T47D (cell line): ENCODE data around the gene SPATA3.
"Not testable (repeated sequence)": the region's sequence is repeated elsewhere in the genome, so short reads cannot be mapped to it uniquely, and the experiment has no call there.

Experiments used
- DNase-seq, 2 experiments: peaks; one replicate each; pipeline versions ENCODE4 v3.0.0 to v3.0.0-alpha.2; 2011 to 2012; ENCODE audit warnings: low read depth in 1 of 2, low spot score in 1 of 2
- JUND ChIP-seq: IDR thresholded peaks from 2 replicates; pipeline ENCODE4 v1.6.1; 2012; ENCODE audit warnings: low read depth
- in situ Hi-C: cut with HindIII; loops from 2 replicates; pipeline ENCODE4 v1.10.0; 2016; ENCODE audit warnings: low sequenced_read_pairs, low pct_unique_long_range_greater_than_20kb

SPATA3 gene

DNA sequence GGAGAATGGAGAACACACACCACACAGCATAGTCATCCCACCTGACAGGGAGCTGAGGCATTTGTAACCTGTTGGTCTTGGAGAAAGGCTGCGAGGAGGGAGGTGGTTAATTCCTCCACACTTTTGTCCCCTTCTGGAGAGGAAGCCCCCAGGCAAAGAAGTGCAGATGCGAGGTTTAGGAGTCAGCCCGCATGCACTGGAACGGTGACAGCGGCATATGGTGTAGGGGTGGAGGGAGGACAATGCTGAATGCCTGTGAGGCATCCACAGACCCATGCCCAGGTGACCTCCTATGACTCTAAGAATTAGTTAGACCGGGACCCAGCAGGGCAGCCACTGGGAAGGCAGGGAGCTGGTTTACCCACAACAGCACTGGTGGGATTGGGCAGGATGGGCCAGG lies 12.2 kb downstream of the SPATA3 start:
- in situ Hi-C loops: no loop called here
- DNase-seq: no peak
- TF ChIP-seq JUND: no peak

DNA sequence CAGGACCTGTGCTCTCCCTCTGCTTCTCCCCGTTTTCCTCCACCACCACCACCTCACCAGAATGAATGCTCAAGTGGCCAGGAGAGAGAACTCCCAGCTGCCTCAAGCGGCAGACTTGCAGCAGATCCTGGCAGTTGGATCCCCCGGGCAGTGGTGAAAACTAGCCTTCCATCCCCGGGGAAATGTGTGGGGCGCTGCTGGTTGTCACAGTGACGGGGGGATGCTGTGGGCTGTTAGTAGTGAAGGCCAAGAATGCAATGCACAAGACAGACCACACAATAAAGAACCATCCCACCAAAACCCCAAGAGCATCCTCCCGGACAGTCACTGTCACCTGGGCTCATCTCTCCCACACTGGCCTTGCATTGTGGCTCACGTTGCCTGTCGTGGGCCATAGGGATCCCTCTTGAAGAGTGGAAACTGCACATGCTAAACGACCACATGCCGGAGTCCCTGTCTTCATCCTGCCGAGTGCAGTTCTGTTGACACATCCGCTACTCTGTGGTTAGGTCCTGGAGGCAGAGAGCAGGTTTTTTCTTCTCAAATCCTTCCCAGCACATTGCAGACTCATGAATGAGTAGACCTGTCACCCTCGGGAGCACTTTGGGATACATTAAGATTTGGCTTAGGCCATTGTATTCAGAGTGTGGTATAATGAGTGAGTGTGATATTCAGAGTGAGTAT lies 13.5 kb downstream of the SPATA3 start:
- no peak for DNase-seq
- no peak for TF ChIP-seq JUND
- in situ Hi-C loops: no loop called here

GRCh38 chr2:231010201-231010730 lies 14.3 kb downstream of the SPATA3 start:
- DNase-seq: peak in 1 of 2 experiments; percentile 40
- TF ChIP-seq JUND: no peak
- in situ Hi-C loops: no loop called here

DNA sequence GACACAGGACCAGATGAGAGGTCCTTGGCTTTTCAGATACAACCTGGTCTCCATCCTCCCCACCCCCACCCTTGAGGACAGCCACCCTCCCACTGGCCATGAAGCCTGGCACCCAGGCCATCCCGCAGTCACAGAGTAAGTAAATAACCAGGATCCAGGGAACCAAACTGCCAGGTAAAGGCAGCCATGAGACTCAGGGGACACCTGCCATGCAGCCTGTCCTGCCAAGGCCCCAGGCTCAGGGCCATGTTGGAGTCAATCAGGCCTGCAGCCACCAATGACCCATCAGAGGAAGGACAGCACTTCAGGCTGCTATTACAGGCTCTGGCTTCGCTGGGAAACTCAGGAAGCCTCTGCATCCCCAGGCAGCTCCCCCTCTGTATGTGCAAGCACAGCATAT lies 15.6 kb downstream of the SPATA3 start:
- in situ Hi-C loops: no loop called here

DNA sequence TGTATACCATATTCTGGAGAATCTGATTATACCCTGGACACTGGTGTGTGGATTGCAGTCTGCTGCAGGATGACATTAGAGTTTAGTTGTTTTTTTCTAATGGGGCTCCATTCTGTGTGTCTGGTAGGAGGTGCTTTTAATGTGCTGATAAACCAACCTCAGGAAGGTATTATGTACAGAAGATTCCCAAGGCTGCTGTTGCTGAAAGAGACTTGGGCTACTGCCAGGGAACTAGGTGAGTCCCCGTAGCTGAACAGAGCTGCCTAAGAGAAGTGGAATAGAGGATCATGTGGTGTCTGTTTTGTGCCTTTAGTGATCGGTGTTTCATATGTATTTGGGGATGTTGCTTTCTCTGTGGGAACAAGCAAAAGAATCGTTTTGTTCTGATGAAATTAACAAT lies 16.5 kb downstream of the SPATA3 start:
- in situ Hi-C loops: no loop called here
- no peak for TF ChIP-seq JUND
- DNase-seq: no peak

More for the DNA sequence above, 15.6 kb downstream of the SPATA3 start:
- TF ChIP-seq JUND: no peak
- DNase-seq: no peak

DNA sequence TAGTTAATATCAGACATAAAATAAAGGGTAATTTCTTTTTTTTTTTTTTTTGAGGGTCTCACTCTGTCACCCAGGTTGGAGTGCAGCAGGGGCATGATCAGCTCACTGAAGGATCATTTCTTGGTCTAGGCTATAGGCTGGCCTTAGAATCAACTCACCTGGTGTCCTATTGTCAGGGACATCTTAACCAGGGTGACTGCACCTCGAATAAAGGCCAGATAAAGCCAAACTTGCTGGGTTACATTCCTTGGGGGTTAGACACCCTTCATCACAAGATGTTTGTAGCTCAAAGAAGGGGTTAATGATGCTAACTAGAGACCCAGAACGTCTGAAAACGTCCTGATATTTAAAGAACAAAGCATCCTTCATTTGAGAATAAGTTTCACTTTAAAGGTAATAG lies 17.9 kb downstream of the SPATA3 start:
- TF ChIP-seq JUND: no peak
- DNase-seq: no peak
- in situ Hi-C loops: no loop called here

DNA sequence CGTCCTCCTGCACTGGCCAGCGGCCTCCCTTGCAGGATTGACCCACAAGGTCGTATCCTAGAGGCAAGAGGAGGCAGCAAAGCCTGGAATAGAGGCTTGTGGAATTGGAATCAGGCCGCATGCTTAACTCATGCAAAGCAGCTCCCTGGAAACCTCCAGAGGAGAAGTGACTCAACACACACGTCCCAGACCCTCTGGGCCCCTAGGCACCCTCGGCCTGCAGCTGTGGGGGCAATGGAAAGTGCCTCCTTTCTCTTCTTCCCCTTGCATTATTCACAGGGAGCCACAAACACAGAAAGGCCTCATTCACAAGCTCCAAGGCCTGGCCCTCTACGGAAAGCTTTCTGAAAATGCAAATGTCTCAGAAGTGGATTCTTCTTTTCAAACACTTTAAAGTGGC lies 19.6 kb downstream of the SPATA3 start:
- in situ Hi-C loops: no loop called here
- no peak for TF ChIP-seq JUND
- DNase-seq: no peak

DNA sequence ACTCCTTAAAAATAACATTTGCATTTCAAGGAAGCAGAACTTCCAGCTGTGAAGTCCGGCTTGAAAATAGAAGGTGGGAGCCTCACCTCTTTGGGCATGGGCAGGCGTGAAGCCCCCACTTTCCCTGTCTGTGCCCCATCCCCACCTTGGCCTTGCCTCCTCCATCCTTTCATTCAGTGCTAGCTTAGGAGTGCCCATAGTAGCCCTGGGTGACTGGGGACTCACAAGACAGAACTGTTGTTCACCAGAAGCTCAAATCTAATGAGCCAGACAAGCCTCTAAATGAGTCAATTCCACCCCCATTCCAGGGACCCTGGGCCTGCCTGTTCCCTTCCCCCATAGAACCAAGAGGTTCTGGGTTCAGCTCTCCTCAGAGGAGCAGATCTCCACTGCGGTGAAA lies 20.0 kb downstream of the SPATA3 start:
- in situ Hi-C loops: no loop called here
- no peak for TF ChIP-seq JUND
- no peak for DNase-seq

DNA sequence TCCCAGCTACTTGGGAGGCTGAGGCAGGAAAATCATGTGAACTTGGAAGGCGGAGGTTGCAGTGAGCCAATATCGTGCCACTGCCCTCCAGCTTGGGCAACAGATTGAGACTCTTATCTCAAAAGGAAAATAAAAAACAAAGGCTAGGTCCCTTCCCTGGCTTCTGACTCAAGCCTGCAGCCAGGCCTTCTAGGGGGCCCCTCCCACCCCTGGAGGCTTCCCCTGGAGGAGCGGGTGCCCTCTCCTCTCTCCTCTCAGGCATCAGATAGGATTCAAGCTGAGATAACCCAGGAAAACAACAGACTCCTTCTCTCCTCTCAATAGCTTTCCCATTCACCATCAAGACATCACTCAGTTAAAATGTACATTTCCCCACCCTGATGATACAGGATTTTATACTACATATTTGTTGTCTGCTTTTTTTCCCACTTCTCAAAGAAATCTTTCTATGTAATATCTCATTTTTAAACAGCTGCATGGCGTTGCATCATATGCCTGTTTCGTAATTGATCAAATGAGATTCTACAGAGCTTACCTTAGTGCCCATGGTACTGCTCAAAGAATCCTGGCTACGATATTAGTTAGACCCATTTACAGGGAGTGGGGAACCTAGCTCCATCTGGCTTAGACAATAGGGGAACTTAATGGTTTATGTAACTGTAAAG lies 20.8 kb downstream of the SPATA3 start:
- in situ Hi-C loops: no loop called here
- DNase-seq: no peak
- TF ChIP-seq JUND: no peak

GRCh38 chr2:231017231-231017598 lies 21.3 kb downstream of the SPATA3 start:
- TF ChIP-seq JUND: no peak
- in situ Hi-C loops: no loop called here
- DNase-seq: no peak

DNA sequence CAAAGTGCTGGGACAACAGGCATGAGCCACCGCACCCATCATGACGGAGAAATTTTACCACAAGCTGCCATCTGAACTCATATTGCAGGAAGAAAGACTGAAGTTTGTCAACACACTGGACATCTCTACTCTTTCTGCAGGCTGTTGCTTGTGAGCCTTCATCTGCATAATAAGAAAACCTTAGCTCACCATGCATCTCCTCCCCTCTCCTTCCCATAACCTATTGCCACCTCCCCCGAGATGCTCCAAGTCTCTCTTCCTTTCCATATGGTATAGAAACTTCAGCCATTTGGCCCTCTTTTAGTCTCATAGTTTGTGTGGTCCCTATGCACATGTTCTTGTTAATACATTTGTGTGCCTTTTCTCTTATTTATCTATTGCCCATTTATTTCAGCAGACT lies 22.3 kb downstream of the SPATA3 start:
- TF ChIP-seq JUND: no peak
- in situ Hi-C loops: no loop called here
- DNase-seq: no peak

DNA sequence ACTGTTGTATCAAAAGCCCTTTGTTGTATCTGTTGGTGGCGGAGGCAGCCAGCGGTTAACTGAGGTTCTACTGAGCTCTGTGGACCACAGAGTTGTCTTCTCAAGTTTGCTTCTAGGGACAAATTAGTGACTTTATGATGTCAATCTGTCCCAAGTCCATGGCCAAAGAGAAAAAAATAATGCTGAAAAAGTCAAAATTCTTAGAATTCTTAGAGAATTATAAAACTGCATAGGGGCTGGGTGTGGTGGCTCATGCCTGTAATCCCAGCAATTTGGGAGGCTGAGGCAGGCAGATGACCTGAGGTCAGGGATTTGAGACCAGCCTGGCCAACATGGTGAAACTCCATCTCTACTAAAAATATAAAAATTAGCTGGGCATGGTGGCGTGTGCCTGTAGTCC lies 29.1 kb downstream of the SPATA3 start:
- DNase-seq, in situ Hi-C loops: not testable (repeated sequence)

GRCh38 chr2:231028889-231029288 lies 33.0 kb downstream of the SPATA3 start:
- in situ Hi-C loops: no loop called here
- TF ChIP-seq JUND: no peak
- DNase-seq: no peak

DNA sequence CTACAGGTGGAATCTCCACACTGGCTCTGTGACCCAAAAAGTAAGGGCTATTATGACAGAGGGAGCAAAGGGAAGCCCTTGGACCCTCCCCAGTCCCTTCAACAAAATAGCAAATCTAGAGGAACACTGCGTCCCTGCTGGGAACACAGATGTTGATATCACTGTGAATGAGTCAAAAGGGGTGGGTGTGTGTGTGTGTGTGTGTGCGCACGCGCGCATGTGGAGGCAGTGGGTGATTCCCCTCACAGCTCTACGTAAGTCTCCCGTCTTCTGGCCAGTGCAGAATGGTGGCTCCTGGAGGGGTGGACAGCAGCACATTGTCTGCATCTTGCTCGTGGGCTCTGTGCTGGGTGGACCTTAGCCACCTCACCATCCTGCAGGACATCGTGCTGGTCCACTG lies 33.6 kb downstream of the SPATA3 start:
- in situ Hi-C loops: no loop called here
- TF ChIP-seq JUND: no peak
- DNase-seq: no peak
